ENCODE results near the gene SEPTIN1.

The SEPTIN1 gene

DNA sequence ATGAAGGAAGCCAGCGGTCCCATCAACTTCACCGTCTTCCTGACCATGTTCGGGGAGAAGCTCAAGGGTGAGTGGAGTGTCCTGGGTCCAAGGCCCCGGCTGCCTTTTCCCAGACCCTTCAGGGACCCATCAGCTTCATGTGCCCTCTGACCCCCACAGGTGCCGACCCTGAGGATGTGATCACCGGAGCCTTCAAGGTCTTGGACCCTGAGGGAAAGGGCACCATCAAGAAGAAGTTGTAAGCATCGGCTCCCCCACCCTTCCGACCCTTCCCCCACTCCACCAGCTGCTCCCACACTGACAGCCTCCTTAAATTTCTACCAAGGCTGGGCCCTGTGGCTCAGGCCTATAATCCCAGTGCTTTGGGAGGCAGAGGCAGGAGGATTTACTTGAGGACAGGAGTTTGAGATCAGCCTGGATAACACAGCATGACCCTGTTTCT lies 5.9 kb downstream of the SEPTIN1 start:
- DNase-seq: no peak

DNA sequence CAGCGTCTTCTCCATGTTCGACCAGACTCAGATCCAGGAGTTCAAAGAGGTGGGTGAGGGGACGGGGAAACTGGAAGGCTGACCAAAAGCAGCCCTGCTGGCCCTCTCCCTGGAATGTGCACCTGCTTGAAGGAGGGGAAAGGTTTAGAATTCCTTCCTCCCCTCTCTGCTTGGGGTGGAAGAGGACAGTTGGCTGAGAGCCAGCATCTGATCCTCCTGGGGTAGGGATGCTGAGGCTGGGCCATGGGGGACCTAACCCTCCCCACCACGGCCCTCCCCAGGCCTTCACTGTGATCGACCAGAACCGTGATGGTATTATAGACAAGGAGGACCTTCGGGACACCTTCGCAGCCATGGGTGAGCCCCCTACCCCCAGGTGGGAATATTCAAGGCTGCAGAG lies 6.5 kb downstream of the SEPTIN1 start:
- no peak for DNase-seq

DNA sequence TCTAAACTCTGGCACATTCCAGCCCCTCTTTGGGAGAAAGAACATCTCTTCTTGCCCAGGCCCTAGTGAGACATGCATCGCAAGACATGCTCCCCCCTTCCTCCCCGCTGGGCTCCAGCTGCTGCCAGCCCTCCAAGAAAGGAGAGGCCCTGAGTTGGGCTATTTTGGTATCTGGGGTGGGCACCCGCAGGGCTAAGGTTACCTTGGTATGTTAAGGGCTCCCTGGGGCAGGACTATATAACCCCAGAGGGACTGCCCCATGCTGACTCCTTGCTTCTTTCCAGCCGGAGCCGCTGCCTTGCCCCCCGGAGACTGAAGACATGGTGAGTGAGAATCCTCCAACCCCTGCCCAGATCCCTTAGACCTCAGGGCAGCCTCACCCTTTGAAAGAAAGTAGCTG lies 7.8 kb downstream of the SEPTIN1 start, which contains the start of gene MYL11:
Gene MYL11, plus strand, starts transcription at position 265 of the 400 bp plus-strand sequence. Its CDS starts 56 bp downstream, at position 321.
- DNase-seq: no peak

DNA sequence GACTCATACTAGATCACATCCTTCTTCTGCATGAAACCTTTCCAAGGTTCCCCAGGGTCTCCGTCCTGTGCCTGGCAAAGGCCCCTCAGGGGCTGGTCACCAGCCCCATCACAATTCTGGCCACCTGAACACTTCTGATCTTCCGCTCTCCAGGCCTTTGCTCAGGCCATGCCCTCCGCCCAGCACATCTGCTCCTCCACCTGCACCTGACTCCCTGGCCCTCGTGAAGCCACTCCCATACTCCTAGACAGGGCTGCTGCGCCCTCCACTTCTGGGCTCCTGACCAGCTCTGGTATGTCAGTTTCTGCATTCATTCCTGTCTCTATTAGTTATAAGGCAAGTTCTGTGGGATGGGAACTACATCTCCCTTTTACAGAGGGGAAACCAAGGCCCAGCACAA lies 9.6 kb downstream of the SEPTIN1 start:
- no peak for DNase-seq

DNA sequence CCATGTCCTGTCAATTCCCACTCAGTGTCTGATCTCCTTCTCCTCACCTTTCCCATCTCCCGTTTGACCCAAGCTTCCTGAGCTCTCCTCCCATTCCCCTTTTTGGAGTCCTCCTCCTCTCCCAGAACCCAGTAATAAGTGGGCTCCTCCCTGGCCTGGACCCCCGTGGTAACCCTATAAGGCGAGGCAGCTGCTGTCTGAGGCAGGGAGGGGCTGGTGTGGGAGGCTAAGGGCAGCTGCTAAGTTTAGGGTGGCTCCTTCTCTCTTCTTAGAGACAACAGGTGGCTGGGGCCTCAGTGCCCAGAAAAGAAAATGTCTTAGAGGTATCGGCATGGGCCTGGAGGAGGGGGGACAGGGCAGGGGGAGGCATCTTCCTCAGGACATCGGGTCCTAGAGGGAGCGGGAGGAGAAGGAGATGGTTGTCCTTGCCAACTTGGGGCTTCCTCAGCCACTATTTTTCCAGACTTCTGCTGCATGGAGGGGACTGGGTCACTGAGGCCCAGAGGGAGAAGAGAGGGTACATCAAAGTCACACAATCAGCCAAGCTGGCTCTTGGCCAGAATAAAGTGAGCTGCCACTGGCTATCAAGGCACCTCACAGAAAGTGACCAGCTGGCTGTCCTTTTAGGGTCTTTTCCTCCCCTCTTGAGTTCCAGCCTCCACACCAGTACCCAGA lies 10.2 kb downstream of the SEPTIN1 start:
- no peak for DNase-seq

DNA sequence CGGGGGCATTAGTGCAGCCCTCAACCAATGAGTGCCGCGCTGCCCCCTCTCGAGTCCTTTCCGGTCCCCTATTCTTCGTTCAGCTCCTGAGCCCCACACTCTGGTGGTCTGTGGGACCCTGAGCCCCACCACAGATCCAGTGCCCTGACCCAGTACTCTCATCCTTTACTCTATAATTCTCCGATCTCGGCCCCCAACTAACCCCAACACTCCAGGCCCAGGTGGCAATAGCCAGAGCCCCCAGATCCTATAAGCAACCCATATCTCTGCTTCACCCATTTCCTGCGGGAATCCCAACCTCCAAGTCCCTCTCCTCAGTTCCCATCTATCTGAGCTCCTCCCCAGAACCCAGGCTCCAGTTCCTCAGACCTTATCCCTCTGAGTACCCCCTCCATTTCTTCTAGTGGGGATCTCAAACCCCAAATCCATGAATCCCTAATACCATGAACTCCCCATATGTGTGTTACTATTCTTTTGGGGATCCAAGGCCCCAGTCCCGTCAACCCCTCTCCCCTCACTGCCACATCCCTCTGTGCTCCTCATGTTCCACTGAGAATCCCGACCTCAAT lies 11.0 kb downstream of the SEPTIN1 start:
- DNase-seq: no peak

DNA sequence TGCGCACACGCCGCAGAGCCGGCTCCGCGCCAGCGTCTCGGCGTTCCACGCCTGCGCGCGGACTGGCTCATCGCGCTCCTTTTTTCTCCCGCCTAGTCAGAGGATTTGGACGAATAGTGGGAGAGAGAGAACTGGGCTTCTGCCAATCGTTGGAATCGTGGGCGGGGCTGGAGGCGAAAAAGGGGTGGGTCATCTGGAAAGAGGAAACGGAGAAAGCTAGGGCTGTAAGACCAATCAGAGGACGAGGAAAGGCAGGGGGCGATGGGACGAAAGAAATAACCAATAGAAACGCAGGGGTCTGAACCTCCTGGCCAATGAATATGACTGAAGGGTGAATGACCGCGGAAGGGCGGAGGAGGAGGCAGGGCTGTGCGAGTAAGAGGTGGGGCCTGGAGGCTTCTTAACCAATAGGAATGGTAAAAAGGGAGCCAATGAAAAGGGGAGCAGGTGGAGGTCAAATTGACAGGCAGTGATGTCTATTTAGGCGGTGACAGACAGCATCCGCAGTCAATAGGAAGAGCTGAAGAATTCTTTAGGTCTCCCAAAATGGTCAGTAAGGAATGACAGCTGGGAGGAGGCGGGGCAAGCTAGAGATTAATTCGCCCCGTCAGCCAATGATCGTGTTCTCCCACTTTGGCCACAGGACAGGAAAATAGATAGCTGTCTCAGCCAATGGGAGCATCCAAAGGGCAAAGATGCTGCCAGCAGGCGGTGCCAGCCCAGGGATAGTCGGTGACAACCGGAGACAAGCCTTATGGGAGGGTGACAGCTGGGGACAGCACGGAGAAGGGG lies 11.7 kb downstream of the SEPTIN1 start, which contains the start of gene TBC1D10B:
Gene TBC1D10B, minus strand, starts transcription at position 39 of the 792 bp plus-strand sequence. CDS start 311 bp downstream, outside the sequence.
- peak; percentile 99 for DNase-seq

DNA sequence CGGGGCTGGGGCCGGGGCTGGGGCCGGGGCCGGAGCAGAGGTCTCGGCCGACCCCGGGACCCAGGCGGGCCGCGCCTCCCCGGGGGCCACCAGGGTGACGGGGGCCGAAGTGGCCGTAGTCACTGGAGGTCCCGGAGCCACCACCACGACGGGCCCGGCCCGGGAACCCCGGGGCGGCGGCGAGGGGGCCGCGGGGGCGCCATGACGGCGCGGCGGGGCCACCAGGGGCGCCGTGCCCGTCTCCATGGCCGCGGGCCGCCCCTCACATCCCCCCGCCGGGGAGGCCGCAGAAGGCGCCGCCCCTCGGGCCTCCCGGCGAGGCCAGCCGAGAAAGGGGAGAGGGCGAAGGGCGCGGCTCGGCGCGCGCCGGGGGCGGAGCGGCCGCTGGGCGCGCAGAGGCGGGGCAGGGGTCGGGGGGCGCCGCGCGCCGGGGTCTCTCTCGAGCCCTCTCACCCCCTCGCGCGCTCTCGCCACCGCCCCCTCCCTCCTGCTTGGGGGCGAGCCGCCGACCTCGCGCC lies 12.4 kb downstream of the SEPTIN1 start:
- DNase-seq: no peak

DNA sequence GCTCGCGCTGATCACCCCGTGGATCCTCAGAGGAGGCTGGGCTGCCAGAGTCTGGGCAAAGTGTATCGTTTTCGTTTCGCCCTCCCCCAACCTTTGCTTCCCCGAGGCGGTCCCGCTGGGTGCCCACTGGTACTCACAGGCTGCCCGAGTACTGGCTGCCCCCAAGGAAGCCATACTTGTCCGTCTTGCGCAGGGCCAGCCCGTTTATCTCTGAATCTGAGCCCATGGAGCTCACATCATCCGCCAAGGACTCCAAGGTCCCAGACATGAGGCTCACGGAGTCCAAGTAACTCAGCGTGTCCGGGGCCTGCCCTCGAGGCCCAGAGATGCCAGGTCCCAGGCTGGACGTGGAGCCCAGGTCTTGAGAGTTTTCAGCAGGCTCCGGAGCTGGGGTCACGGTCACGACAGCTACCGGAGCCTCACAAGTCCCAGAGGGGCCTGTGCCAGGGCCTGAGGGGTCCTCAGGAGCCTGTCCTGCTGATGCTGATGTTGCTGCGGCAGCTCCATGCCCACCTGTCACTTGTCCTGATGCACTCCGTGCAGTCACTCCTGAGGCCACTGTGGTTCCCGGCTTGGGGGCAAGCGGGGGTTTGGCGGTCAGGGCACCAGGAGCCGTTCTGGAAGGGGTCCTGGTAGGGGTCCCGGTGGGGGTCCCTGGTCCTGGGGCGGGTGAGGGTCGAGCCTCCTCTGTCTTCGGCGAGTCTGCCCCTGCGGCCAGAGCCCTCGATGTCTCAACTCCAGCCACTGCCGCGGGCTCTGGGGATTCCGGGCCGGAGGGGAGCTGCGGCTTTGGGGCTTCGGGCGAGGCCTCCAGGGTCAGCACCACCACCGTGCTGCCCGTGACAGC lies 13.0 kb downstream of the SEPTIN1 start:
- DNase-seq: peak; percentile 77

DNA sequence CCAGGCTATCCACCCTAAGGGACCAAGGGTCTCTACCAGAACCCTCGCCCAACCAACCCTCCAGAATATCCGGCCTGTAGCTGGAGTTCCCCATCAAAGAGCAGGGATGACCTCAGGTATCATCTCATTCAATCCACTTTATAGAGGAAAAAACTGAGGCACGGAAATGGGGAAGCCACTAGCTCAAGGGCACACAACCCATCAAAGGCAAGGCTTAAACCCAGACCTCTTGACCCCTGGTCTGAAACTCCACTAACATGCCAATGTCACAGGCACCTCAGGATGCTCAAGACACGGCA lies 13.6 kb downstream of the SEPTIN1 start:
- DNase-seq: no peak

DNA sequence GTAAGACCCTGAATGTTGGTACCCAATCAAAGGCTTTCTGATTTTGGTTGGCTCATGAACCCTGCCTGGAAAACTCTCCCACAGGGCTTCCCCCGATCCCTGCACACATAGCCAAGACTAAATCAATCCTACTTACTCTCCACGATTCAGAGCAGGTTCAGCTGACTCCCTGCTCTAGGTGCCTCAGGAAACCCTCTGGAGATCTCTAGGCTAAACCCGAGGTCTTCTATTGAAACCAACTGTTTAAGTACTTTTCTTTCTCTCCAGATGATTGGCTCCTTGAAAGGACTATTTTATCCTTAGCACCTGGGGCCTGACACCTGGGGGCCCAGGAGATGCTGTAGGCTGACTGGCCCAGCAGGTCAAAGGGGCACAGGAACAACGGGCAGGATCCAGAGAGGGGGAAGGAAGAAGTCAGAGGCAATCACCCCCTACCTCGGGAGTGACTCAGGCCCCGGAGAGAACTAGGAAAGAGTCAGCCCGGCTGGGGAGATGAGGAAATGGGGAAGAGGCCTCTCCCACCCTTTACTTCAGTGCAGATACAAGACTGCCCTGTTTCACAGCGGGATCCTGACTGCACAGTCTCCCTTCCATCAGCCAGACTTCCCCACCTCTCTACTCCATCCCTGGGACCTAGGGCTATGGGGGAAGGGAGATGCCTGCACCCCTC lies 14.1 kb downstream of the SEPTIN1 start:
- no peak for DNase-seq

DNA sequence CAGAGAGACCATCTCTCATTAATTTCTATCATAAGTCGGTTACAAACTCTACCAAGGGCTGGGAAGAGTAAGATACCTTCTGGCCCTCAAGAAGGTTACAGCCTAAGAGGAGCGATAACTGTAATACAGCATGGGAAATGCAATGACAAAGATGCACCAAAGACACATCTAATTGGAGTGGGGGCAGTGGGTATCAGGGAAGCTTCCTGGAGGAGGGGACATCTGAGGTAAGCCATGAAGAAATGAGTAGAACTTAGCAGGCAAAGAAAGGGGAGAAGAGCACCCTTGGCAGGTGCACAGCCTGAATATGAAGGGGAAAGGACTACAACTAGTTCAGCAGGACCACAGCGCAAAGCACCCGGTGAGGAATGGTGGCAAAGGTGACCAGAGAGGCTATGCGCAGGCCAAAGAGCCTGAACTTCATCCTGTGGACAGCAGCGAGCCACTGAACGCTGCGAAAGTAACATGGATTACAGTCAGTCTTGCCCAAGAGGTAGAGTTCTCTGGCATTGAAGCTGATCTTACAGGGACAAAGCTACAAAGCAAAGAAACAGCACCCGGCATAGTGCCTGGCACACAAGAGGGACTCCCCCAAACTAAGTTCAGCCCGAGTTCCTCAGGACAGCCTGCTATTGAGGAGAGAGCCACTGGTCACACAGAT lies 14.9 kb downstream of the SEPTIN1 start:
- no peak for DNase-seq

DNA sequence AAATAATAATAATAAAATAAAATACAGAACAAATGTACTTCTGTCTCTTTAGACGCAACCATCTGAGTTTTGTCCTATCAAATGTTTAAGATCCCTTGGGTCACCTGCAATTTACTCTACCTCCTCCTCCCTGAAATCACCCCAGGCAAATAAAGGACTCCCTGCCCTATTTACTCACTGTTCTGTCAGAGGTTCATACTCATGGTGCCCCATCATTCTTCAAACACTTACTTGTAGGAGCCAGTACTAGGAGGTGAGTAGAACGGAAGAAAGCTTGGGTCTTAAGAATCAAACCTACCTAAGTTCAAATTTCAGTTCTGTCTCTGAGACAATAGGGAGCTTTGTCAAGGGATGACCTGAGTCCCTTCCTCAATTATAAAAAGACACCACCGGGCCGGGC lies 15.8 kb downstream of the SEPTIN1 start:
- no peak for DNase-seq

DNA sequence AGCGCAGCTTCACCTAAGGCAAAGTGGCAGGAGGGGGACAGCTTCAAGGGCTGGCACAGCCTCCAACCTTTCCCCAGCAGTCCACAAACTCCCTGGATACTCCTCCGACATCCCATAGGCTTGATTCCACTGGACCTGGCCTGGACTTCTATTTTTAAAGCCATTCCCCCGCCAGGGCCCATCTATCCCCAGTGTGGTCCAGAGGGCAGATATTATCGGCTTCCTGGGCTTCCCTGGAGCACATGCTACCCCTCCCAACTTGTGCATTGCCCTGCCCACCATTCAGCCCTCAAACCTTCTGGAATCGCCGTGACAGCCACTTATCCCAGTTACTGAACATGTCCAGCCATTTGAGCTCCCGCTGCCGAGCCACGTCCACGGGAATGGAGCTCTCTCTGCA lies 17.2 kb downstream of the SEPTIN1 start:
- no peak for DNase-seq

DNA sequence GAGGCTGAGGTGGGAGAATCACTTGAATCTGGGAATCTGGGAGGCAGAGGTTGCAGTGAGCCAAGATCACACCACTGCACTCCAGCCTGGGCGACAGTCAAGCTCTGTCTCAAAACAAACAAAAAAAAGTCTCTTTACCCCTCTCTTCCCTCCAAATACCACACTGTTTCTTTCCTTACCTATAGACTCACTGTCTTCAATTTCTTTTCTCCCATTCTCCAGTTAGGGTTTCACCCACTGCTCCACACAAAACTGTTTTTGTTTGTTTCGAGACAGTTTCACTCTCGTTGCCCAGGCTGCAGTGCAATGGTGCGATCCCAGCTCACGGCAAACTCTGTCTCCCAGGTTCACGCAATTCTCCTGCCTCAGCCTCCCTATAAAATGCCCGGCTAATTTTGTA lies 21.2 kb downstream of the SEPTIN1 start:
- no peak for DNase-seq

DNA sequence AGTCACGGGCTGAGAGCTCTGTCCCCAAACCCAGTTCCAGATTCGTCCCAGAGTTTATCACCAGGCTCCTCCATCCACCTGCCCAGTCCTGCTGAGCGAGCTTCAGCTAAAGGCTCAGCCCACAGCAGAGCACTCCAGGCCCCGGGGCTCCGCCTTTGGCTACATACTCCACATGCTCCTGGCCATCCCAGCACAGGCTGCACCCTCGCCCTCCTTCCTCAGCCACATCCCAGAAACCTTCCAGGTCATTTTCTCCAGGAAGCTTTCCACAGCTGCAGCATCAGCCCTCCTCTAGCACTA lies 22.5 kb downstream of the SEPTIN1 start:
- DNase-seq: no peak

DNA sequence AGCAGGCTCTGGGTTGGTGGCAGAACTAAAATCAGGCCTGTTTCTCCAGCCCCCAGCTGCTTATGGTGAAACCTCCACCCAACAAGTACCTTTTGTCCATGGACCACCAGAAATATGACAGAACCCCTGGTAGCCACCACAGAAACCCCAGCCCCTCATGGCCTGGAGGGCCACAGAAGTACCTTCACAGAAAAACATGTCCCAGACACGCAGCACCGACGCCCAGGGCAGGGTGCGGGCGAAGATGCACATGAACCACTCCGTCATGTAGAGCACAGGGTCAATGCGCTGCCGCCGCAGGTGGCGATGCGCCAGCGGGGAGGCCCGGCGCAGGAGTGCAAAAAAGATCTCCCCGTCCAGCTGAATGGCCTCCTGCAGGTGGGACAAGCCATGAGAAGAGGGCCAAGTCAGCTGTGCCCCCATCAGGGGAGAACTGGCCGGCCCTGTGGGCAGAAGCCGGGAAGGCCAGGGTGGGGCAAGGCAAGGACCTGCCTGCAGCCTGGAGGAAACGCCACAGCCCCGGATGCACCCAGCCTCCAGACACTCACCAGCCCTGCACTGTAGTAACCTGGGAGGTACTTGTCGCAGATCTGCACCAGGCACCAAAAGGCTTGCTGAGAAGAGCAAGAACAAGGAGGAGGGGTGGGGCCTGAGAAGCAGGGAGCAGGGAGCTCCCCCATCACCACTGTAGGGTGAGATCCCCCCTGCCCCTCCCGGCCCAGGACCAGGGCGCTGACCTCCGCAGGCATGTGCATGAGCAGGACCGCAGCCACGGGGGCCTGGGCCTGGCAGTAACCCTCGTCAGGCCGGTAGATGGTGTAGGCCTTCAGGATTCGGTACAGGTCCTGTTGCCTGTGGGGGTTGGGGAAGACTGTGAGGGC lies 23.1 kb downstream of the SEPTIN1 start:
- no peak for DNase-seq

DNA sequence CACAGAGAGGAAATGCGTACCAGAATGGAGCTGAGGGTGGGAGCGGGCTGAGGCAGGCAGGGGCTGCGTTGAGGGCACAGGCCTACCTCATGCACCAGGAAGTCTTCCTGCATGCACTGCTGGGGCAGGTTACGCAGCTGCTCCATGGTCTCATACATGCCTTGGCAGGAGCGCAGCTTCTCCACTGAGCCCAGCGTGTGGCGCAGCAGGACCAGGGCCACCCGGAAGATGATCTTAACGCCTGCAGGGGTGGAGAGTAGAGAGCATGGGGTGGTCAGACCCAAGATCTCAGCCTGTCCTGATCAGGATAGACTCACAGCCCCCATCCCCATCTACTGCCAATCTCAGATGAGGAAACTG lies 23.8 kb downstream of the SEPTIN1 start:
- DNase-seq: no peak

DNA sequence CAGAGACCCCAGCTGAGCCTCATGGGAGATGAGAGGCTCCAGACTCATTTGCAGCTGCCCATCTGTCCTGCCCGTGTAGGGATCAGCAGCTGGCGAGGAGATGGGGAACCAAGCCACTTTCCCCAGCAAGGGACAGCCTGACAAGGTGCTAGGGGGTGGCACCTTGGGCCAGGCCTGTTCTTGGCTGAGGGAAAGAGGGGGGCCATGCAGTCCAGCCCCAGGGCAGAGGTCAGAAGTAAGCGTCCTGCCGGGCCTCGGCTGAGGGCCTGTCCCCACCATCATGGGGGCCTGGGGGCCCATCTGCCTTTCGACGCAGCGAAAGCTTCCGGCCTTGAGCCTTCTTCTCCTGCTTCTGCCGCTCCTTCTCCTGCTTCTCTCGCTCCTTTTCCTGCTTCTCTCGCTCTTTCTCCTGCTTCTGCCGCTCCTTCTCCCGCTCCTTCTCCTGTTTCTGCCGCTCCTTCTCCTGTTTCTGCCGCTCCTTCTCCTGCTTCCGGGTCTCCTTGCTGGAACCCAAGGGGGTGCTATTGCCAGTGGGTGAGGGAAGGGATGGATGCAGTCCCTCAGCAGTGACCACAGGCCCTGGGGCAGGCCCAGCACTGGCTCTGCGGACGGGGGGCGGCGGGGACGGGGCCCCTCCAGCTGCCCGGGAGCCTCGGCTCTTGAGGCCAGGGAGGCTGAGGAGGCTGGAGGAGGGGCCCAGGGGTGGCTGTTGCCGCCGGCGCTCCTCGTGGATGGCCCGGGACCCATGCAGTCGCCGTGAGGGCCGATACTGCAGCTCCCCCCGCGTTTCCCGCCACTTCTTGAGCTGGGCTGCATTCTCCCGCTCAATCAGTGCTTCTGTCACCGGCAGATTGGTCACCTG lies 24.4 kb downstream of the SEPTIN1 start:
- DNase-seq: no peak

DNA sequence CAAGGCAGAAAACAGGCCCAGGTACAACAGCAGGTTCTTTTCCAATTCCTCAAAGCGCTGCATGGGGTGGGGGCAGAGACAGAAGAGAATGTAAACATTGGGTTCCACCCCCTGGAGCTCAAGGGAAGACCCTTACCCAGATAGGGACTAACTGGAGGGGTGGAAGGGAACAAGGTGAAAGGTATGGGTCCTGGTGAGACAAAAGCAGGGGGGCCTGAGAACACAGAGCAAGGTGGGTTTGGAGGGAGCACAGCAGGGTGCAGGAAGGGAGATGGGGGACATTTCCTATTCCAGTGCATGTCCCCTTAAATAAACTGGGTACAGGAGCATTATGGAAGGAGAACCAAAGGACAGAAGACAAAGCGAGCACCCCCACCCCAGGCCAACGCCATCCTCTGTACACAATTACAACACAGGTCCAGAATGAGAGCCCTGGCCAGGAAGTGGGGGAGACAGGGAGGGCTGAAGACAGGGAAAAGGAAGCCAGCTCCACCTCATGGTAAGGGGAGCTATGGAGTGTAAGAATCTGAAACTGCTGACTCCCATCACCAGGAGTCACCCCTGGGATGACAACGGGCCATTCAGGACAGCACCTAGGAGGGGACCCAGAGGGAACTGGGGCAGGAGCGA lies 25.2 kb downstream of the SEPTIN1 start:
- no peak for DNase-seq
